ENCODE results near the gene RANBP3.

GRCh38 chr19:5953680-5954213 is 24.2 kb downstream of the RANBP3 start:
- TF ChIP-seq CTCF (IDR thresholded peaks at IDR 0.05) (no peak), POLR2A (IDR thresholded peaks at IDR 0.05) (no peak)

Measured in upper lobe of left lung (tissue), 4 donors.